IPS DF 6.9 (cell line): ENCODE results near the gene TANC1.
"Not testable (repeated sequence)": the region's sequence is repeated elsewhere in the genome, so short reads cannot be mapped to it uniquely, and the experiment has no call there.

Experiments used
- DNase-seq: peaks from one replicate; pipeline ENCODE4 v3.0.0-alpha.2; 2013; ENCODE audit warnings: low read depth, low spot score
- H3K27ac ChIP-seq: one replicate; pipeline ENCODE4 v1.5.1; 2013; ENCODE audit warnings: low read length, control low read depth
- H3K27me3 ChIP-seq: 2 replicates; pipeline ENCODE4 v1.6.1; 2013; ENCODE audit warnings: mild to moderate bottlenecking, low read length; ENCODE audit not compliant: control insufficient read depth, insufficient read depth
- H3K36me3 ChIP-seq: 2 replicates; pipeline ENCODE4 v1.6.1; 2013; ENCODE audit warnings: low read length; ENCODE audit not compliant: control insufficient read depth, insufficient read depth
- H3K4me1 ChIP-seq: 2 replicates; pipeline ENCODE4 v1.6.1; 2013; ENCODE audit warnings: low read length; ENCODE audit not compliant: control insufficient read depth, insufficient read depth
- H3K4me3 ChIP-seq: 2 replicates; pipeline ENCODE4 v1.5.1; 2013; ENCODE audit warnings: mild to moderate bottlenecking, low read length
- H3K9me3 ChIP-seq: 2 replicates; pipeline ENCODE4 v1.6.1; 2013; ENCODE audit warnings: low read length, inconsistent platforms; ENCODE audit not compliant: control insufficient read depth, insufficient read depth
- WGBS: extraction: QIAGEN DNeasy Blood & Tissue Kit; methylation state at CpG from one replicate; pipeline ENCODE4 v1.1.7; 2013; ENCODE audit warnings: mixed read lengths, missing lambda C conversion rate; ENCODE audit not compliant: insufficient read length, insufficient coverage; 5-methylcytosine and 5-hydroxymethylcytosine counted together

Gene TANC1

GRCh38 chr2:159022019-159022418, 53.6 kb downstream of the TANC1 start:
- Histone ChIP-seq H3K27me3 (no peaks in the 10 kb centered on the region), H3K27ac (no peak overlapping the region), H3K36me3 (no peaks in the 10 kb centered on the region), H3K4me1 (no peaks in the 10 kb centered on the region), H3K9me3 (no peaks in the 10 kb centered on the region), H3K4me3 (no peak overlapping the region)
- DNase-seq: no peak
- no CpG with 5 or more reads among the region's 5 CpGs for WGBS

DNA sequence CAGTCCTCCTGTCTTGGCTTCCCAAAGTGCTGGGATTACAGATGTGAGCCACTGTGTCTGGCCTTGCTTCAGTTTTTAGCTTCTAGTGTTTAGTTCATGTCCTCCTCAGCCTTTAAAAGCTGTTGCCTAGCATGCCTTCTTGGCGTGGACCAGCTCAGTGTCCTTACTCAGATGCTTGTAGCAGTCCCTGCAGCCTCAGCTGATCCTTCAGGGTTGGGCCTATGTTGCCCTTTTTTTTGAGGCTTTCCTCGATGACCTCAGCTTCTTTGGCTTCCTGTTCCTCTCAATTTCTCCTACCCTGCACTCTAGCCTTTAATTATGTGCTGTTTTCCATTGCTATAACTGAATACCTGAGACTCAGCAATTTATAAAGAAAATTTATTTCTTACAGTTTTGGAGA, 57.7 kb downstream of the TANC1 start:
- WGBS: no CpG with 5 or more reads among the region's 2 CpGs
- Histone ChIP-seq H3K27ac (no peak overlapping the region), H3K4me1 (peaks cover 4% of the 10 kb centered on the region; the same call in 1 of the 2 replicates), H3K36me3 (no peaks in the 10 kb centered on the region), H3K9me3 (no peaks in the 10 kb centered on the region), H3K27me3 (no peaks in the 10 kb centered on the region), H3K4me3 (no peak overlapping the region)
- DNase-seq: no peak

- Histone ChIP-seq H3K27me3 (no peaks in the 10 kb centered on the region), H3K4me3 (no peak overlapping the region), H3K4me1 (peaks cover 5% of the 10 kb centered on the region; the same call in 1 of the 2 replicates), H3K9me3 (no peaks in the 10 kb centered on the region), H3K36me3 (no peaks in the 10 kb centered on the region), H3K27ac (no peak overlapping the region)
- WGBS: no CpG with 5 or more reads among the region's 1 CpG
- no peak for DNase-seq
These were observed 60.3 kb downstream of the TANC1 start for GRCh38 chr2:159028776-159029175.

GRCh38 chr2:159029936-159030335, 61.5 kb downstream of the TANC1 start:
- no CpG with 5 or more reads among the region's 2 CpGs for WGBS
- no peaks in the 10 kb centered on the region for H3K36me3 ChIP-seq
- H3K4me3 ChIP-seq: no peak overlapping the region
- H3K9me3 ChIP-seq: no peaks in the 10 kb centered on the region
- H3K27ac ChIP-seq: no peak overlapping the region
- H3K4me1 ChIP-seq: peaks cover 5% of the 10 kb centered on the region; the same call in 1 of the 2 replicates
- no peaks in the 10 kb centered on the region for H3K27me3 ChIP-seq
- no peak for DNase-seq

GRCh38 chr2:159030674-159031380, 62.4 kb downstream of the TANC1 start:
- no peak for DNase-seq
- Histone ChIP-seq H3K27ac (no peak overlapping the region), H3K27me3 (no peaks in the 10 kb centered on the region), H3K4me3 (no peak overlapping the region), H3K36me3 (no peaks in the 10 kb centered on the region), H3K4me1 (peaks cover 5% of the 10 kb centered on the region; the same call in 1 of the 2 replicates), H3K9me3 (no peaks in the 10 kb centered on the region)
- no CpG with 5 or more reads among the region's 2 CpGs for WGBS

DNA sequence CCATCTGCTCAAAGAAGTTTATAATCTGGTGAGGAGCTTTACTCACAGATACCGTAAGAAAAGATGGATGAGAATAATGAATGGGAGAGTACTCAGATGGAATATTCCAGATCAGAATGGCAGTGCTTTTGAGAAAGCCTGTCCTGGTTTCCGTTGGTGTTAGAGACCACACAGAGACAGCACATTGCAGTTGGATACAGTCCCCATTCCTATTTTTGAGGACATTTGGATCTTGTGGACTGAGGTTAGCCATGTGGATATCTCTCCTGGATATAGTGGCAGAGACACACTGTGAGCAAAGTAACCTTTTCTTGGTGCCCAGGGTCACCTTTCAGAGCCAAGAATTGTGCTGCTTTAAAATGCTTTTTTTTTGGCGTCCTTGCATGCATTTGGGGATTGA, 63.7 kb downstream of the TANC1 start:
- Histone ChIP-seq H3K36me3 (no peaks in the 10 kb centered on the region), H3K27ac (no peak overlapping the region), H3K4me3 (no peak overlapping the region)

GRCh38 chr2:159032580-159032979, 64.1 kb downstream of the TANC1 start:
- no peak overlapping the region for H3K27ac ChIP-seq
- DNase-seq: no peak
- H3K27me3 ChIP-seq: no peaks in the 10 kb centered on the region
- no CpG with 5 or more reads among the region's 2 CpGs for WGBS
- H3K4me1 ChIP-seq: peaks cover 5% of the 10 kb centered on the region; the same call in 1 of the 2 replicates
- no peaks in the 10 kb centered on the region for H3K36me3 ChIP-seq
- H3K9me3 ChIP-seq: no peaks in the 10 kb centered on the region
- H3K4me3 ChIP-seq: no peak overlapping the region

More for the DNA sequence above, 63.7 kb downstream of the TANC1 start:
- no CpG with 5 or more reads among the region's 3 CpGs for WGBS
- no peak for DNase-seq
- no peaks in the 10 kb centered on the region for H3K27me3 ChIP-seq
- no peaks in the 10 kb centered on the region for H3K9me3 ChIP-seq
- H3K4me1 ChIP-seq: peaks cover 5% of the 10 kb centered on the region; the same call in 1 of the 2 replicates

DNA sequence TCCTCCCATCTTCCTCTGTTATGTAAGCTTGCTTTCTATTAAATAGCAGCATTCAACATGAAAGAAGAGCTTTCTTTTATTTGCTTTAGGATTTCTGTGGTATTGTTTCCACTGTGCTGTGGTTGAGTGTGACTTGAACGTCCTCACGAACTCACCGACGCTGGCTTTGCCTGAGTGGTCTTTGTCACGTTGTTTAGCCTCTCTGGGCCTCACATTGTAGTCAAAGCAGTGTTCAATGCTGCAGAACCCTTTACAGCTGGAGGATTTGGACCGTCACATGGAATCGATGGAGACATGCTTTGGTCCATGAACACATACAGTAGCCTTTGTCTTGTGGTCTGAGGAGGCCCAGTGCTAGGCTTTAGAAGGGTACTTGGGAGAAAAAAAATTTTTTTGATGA, 66.3 kb downstream of the TANC1 start:
- no peaks in the 10 kb centered on the region for H3K9me3 ChIP-seq
- no peak overlapping the region for H3K4me3 ChIP-seq
- no peak overlapping the region for H3K27ac ChIP-seq
- no peaks in the 10 kb centered on the region for H3K36me3 ChIP-seq
- DNase-seq: no peak
- no CpG with 5 or more reads among the region's 7 CpGs for WGBS
- peaks cover 5% of the 10 kb centered on the region; the same call in 1 of the 2 replicates for H3K4me1 ChIP-seq
- H3K27me3 ChIP-seq: no peaks in the 10 kb centered on the region

GRCh38 chr2:159035790-159036411, 67.5 kb downstream of the TANC1 start:
- WGBS: no CpG with 5 or more reads among the region's 10 CpGs
- DNase-seq: peak; percentile 72
- H3K27me3 ChIP-seq: no peaks in the 10 kb centered on the region
- H3K36me3 ChIP-seq: no peaks in the 10 kb centered on the region
- no peaks in the 10 kb centered on the region for H3K9me3 ChIP-seq
- peaks cover 3% of the 10 kb centered on the region; the same call in 1 of the 2 replicates for H3K4me1 ChIP-seq
- no peak overlapping the region for H3K4me3 ChIP-seq
- H3K27ac ChIP-seq: no peak overlapping the region

GRCh38 chr2:159036461-159036860, 68.0 kb downstream of the TANC1 start:
- not testable (repeated sequence) for H3K27me3 ChIP-seq, H3K4me1 ChIP-seq, H3K36me3 ChIP-seq, H3K27ac ChIP-seq, H3K9me3 ChIP-seq, H3K4me3 ChIP-seq, DNase-seq
- no CpG with 5 or more reads among the region's 3 CpGs for WGBS
